OCI-LY7 (cell line): Measurements from ENCODE around the gene HOXA3. TPM values are rescaled to one million over a fixed set of nuclear protein-coding genes. Genes with fewer than 3 reads are reported as not detected.

Experiments used
- BruUV-seq: library from RNA; stranded (reverse); fragments of 400-500 nt; replicated peaks from 2 replicates; lab custom pipeline; 2021; lab: Mats Ljungman, UMichigan
- CTCF ChIA-PET: fragments of 300-600 bp; sonication (Branson Sonifier 250); formaldehyde crosslinking; loops from one replicate; lab custom pipeline; 2022; ENCODE audit warnings: antibody characterized with exemption; ENCODE audit not compliant: unreplicated experiment; lab: Charles Lee
- POLR2A ChIA-PET: fragments of 300-600 bp; sonication (Branson Sonifier 250); formaldehyde crosslinking; loops from one replicate; lab custom pipeline; 2022; ENCODE audit warnings: antibody characterized with exemption; lab: Charles Lee
- DNase-seq: peaks from one replicate; pipeline ENCODE4 v3.0.0-alpha.2; 2015; ENCODE audit warnings: low spot score
- H2AFZ ChIP-seq: fragments of 200-600 bp; sonication (generic), shearing (Covaris generic); 2 replicates; pipeline ENCODE4 v1.6.1; 2014; ENCODE audit warnings: mild to moderate bottlenecking, antibody characterized with exemption, low read length, moderate library complexity
- H3K27ac ChIP-seq: fragments of 200-600 bp; sonication (generic); 2 replicates; pipeline ENCODE4 v1.5.1; 2014; ENCODE audit warnings: mixed run types, low read depth, mild to moderate bottlenecking, moderate library complexity, low read length, inconsistent platforms; ENCODE audit not compliant: poor library complexity, severe bottlenecking
- H3K36me3 ChIP-seq: fragments of 200-600 bp; sonication (generic); 2 replicates; pipeline ENCODE4 v1.6.1; 2014; ENCODE audit warnings: mild to moderate bottlenecking, antibody characterized with exemption, low read length, moderate library complexity, mixed read lengths; ENCODE audit not compliant: insufficient read depth
- H3K4me1 ChIP-seq: fragments of 200-600 bp; sonication (generic); 2 replicates; pipeline ENCODE4 v1.5.1; 2014; ENCODE audit warnings: mild to moderate bottlenecking, low read length; ENCODE audit not compliant: insufficient read depth, poor library complexity, severe bottlenecking
- H3K4me2 ChIP-seq: fragments of 200-600 bp; sonication (generic); 2 replicates; pipeline ENCODE4 v1.6.1; 2014; ENCODE audit warnings: mild to moderate bottlenecking, low read length
- H3K4me3 ChIP-seq: fragments of 200-600 bp; sonication (generic); 2 replicates; pipeline ENCODE4 v1.5.1; 2014; ENCODE audit warnings: mild to moderate bottlenecking, low read depth, low read length; ENCODE audit not compliant: poor library complexity, severe bottlenecking
- H3K79me2 ChIP-seq: fragments of 200-600 bp; sonication (generic); 2 replicates; pipeline ENCODE4 v1.6.1; 2016; ENCODE audit warnings: low read depth, mild to moderate bottlenecking, low read length, moderate library complexity, mixed read lengths; ENCODE audit not compliant: insufficient read depth
- H3K9me2 ChIP-seq: fragments of 200-600 bp; sonication (generic); 2 replicates; pipeline ENCODE4 v1.6.1; 2016; ENCODE audit warnings: mild to moderate bottlenecking, low read length, mixed read lengths; ENCODE audit not compliant: insufficient read depth
- H3K9me3 ChIP-seq: fragments of 200-600 bp; sonication (generic); 2 replicates; pipeline ENCODE4 v1.6.1; 2014; ENCODE audit warnings: mild to moderate bottlenecking, mixed run types, low read length, mixed read lengths
- H4K20me1 ChIP-seq: fragments of 200-600 bp; sonication (generic); 2 replicates; pipeline ENCODE4 v1.6.1; 2014; ENCODE audit warnings: mild to moderate bottlenecking, antibody characterized with exemption, low read length, moderate library complexity, mixed read lengths; ENCODE audit not compliant: insufficient read depth
- CTCF ChIP-seq: fragments of 200-600 bp; sonication (generic); conservative IDR thresholded peaks from 2 replicates; pipeline ENCODE4 v1.5.1; 2014; ENCODE audit warnings: mild to moderate bottlenecking, antibody characterized with exemption, low read length, moderate library complexity, mixed read lengths
- EZH2phosphoT487 ChIP-seq: fragments of 200-600 bp; sonication (generic); IDR thresholded peaks from 2 replicates; pipeline ENCODE4 v1.6.1; 2018; ENCODE audit warnings: low read depth, borderline replicate concordance, mild to moderate bottlenecking, mixed run types, antibody characterized with exemption, low read length, moderate library complexity, mixed read lengths
- intact Hi-C: fragments of 100-400 bp; cut with micrococcal nuclease; formaldehyde crosslinking; loops from one replicate; pipeline ENCODE4 v1.10.0; 2022; ENCODE audit not compliant: unreplicated experiment
- total RNA-seq, 2 experiments: library from RNA; depleted of rRNA in 1 of 2; stranded (reverse); fragments of >200 nt in 1 of 2; shearing (Covaris generic) in 1 of 2; gene quantifications; 2 replicates each; pipeline ENCODE4 v1.2.3, GENCODE V29; 2014 to 2022

Gene HOXA3
- total RNA-seq, 2 experiments from 2014 or later = 0.41 to 2.7 TPM

DNA sequence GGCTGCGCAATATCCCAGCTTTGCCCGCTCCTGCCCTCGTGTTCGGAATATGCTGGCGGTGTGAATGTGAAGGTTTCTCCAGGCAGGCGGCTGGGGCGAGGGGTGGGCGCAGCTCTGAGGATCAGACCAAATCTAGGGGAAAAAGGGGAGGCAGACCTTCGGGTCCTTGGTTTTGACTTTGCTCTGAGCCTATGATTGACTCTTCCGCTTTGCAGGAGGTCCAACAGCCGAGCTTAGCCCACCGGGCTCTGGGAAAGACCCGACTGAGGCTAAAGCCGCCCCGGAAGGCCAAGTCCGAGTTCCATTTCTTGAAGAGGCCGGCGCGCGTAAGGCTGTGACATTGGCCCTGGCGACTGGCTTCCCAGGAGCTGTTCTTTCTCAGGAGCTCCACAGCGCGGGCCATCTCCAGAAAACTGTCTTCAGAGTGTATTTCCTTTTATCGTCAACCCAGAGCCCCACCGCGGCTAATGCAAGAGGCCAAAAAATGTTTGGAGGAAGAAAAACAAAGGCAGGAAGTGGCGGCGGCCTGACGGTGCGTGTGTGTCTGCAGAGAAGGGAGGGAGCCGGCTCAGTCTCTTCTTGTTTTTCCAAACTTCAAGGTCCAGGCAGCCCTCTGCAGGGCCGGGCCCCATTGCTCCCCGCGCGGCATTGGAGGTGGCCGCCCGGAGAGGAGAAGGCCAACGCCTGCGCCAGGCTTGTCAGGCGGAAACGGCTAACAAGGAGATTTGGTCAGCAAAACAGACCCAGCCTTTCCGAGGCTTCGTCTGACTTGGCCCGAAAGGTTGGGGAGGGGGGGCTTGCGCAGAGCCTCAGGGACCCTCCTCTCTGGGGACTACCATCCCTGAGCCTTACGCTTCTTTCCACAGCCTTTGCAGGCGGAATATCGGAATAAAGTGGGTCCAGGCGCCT is 36.3 kb upstream of the HOXA3 start:
- H3K79me2 ChIP-seq = no peaks in the 10 kb centered on the region
- no peaks in the 10 kb centered on the region for H4K20me1 ChIP-seq
- no peaks in the 10 kb centered on the region for H3K9me2 ChIP-seq
- no peak overlapping the region for H3K4me3 ChIP-seq
- DNase-seq = no peak
- H3K9me3 ChIP-seq = no peaks in the 10 kb centered on the region
- ChIA-PET POLR2A (no interaction called here), CTCF (no interaction called here)
- H2AFZ ChIP-seq = no peak overlapping the region
- H3K27ac ChIP-seq = no peak overlapping the region
- no peak overlapping the region for H3K4me2 ChIP-seq
- BruUV-seq = no TSS peak
- H3K4me1 ChIP-seq = no peaks in the 10 kb centered on the region
- intact Hi-C loops = no loop called here
- H3K36me3 ChIP-seq = no peaks in the 10 kb centered on the region
- TF ChIP-seq EZH2phosphoT487 (no peak), CTCF (no peak)

GRCh38 chr7:27187475-27188385 is 35.3 kb upstream of the HOXA3 start:
- no peaks in the 10 kb centered on the region for H3K9me3 ChIP-seq
- no peaks in the 10 kb centered on the region for H3K36me3 ChIP-seq
- H4K20me1 ChIP-seq = no peaks in the 10 kb centered on the region
- H3K9me2 ChIP-seq = no peaks in the 10 kb centered on the region
- no TSS peak for BruUV-seq
- POLR2A ChIA-PET = interaction anchor here (0.6 kb wide), 1 partner anchor 338 kb away, joined by 4 read pairs; no protein-coding TSS in a partner anchor
- CTCF ChIA-PET = no interaction called here
- no peaks in the 10 kb centered on the region for H3K79me2 ChIP-seq
- H3K4me2 ChIP-seq = no peak overlapping the region
- H3K27ac ChIP-seq = no peak overlapping the region
- no peaks in the 10 kb centered on the region for H3K4me1 ChIP-seq
- TF ChIP-seq EZH2phosphoT487 (no peak), CTCF (no peak)
- no peak overlapping the region for H3K4me3 ChIP-seq
- no peak overlapping the region for H2AFZ ChIP-seq
- intact Hi-C loops = no loop called here
- no peak for DNase-seq
